GM21360 (cell line): ENCODE results near the gene FOXA2.
"Not testable (repeated sequence)": the region's sequence is repeated elsewhere in the genome, so short reads cannot be mapped to it uniquely, and the experiment has no call there.

ENCODE experiments used
- ATAC-seq: cut with Tn5 transposase; IDR thresholded peaks from one replicate; pipeline ENCODE4 v1.9.1; 2021; ENCODE audit warnings: mild to moderate bottlenecking, moderate library complexity; ENCODE audit not compliant: unreplicated experiment

Gene FOXA2

DNA sequence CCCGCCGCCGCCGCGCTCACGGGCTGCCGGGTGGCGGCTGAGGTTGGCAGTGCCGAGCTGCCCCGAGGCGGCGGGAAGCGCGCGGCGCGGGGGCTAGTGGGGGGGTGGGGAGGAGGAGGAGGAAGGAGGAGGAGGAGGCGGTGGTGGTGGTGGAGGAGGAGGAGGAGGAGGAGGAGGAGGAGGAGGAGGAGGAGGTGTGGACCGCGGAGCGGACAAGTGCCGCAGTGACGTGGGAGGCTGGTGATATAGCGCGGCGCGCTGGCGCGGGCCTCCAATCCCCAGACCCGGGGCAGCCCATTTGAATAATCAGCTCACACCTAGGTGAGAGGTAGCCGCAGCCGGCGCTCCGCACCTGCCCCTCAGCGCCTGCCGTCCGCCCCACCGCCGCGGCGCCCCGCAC, at the start of gene FOXA2:
TSS of gene FOXA2 (minus strand) at position 51 of the 400 bp plus-strand sequence. CDS start 294 bp downstream, outside the sequence.
- no peak for ATAC-seq

GRCh38 chr20:22630701-22631100, 46.3 kb upstream of the FOXA2 start:
- no peak for ATAC-seq

DNA sequence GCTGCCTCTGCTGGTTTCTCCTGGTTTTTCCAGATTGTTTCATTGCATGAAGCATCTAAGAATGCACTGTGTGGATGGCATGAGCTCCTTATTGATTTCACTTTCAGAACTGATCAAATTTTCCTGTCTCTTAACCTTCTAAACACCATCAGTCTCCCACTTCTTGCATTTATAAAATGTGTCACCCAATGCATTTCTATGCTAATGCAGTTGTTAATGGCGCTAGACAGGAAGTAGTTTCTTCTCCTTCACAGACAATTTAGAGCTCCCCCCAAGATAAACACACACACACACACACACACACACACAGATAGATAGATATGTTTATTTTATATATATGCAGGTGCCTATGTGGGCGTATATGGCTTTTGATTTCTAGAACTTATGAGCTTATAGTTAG, 45.6 kb upstream of the FOXA2 start:
- ATAC-seq: no peak

GRCh38 chr20:22629447-22629846, 45.1 kb upstream of the FOXA2 start:
- ATAC-seq: no peak

GRCh38 chr20:22626496-22626895, 42.1 kb upstream of the FOXA2 start:
- ATAC-seq: no peak

DNA sequence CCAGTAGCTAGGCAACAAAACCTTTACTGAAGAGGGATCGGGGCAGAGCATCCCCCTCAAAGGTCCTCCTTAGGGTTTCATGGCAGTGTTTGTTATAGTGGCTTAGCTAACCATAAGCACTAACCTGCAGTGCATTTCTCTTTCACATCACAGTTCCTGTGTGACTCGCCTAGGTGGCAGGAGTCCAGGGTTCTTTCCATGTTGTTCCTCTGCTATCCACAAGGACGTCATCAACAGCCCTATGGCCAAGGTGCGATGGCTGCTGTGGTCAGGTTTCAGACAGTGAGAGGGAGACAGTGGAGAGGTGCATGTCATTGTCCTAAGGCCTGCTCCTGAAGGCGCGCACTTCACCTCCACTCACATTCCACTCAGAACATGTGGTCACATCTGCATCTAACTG, 38.8 kb upstream of the FOXA2 start:
- ATAC-seq: no peak

DNA sequence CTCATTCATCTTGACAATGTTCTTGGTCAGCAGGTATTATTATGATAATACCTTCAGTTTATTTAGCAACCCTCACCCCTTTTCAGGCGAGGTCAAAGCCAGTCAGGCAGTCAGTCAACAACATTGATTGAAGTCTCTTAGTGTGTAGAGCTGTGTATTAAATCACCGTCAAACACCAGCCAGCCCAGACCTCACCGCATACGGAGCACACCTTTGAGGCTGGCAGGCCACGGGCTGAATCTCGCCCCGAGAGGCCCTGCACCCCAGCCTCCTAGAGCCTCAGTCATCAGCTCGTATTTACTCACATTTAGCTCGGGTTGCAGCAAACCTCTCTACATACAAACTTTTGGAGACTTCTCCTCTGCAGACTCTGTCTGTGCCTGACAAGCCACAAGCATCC, 36.0 kb upstream of the FOXA2 start:
- no peak for ATAC-seq

- ATAC-seq: no peak
Measured at GRCh38 chr20:22619806-22620205, 35.4 kb upstream of the FOXA2 start.

DNA sequence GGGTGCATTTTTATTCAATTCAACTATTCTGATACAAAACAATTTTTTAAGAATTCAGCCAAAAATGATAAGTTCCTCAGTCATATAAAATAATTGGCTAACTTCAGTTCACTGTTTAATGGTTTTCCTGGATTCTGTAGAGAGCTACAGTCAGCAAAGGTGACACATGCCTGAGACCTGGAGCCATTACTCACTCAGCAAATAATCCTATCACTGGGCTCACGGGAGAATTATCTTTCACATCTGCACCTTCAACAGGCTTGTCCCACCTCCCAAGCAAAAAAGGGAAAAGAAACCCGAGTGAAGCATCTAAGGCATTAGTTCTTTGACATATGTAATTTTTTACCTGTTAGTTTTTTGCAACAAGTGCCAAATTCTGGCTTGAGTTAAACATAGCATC, 34.9 kb upstream of the FOXA2 start:
- no peak for ATAC-seq

DNA sequence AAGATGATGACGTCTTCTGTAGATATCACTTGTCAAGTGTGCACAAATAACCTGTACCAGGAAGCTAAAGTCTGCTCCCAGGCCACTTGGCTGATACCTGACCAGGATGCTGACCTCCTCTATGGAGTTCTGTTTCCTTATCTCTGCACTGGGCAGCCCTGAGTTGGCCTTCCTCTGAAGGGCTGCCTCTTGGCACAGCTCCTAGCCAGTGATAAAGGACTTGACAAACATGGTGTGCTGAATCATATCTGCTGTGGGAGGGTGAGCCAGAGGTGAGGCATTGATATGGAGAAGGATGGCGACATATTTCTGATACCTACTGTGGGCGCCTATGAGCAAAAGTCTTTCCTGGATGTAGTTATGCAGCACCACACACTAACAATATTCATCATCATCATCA, 32.8 kb upstream of the FOXA2 start:
- no peak for ATAC-seq

GRCh38 chr20:22616551-22616950, 32.2 kb upstream of the FOXA2 start:
- ATAC-seq: no peak

GRCh38 chr20:22615425-22615824, 31.1 kb upstream of the FOXA2 start:
- no peak for ATAC-seq

- ATAC-seq: no peak
Measured at GRCh38 chr20:22611636-22612035, 27.3 kb upstream of the FOXA2 start.

GRCh38 chr20:22607695-22608094, 23.3 kb upstream of the FOXA2 start:
- ATAC-seq: no peak

GRCh38 chr20:22604815-22605214, 20.4 kb upstream of the FOXA2 start:
- ATAC-seq: no peak

DNA sequence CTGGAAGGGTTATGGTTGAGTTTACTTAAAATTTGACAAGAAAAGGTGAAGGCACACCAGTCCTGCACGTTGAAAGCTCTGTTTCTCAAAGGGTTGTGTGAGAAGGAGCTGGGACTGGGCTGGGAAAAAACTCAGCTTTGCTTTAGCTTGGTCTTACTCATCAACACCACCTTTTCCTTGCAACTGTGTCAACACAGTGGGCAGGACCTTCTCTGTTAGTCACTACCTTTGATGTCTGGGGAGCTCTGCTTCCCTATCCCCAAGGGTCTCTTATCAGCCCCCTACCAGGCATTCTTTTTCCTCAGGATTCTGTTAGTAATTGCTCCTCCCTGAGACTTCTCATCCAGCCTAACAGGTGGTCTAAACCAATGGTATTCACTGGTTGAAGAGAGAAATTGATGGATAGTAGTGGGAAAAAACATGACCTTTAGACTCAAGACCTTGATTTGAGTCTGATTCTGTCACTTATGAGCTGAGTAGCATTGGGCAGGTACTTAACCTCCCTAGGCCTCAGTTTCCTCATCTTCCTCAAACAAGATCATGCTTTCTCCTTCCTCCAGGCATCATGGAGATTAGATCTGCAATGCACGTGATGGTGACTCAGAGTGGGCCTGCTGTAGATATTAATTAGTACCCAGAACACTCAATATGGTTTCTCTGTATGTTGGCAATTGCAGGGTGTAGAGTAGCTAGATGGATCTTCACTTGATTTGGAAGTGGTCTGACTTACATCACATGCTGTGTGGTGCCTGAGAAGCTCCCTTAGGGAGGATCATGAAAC, 17.2 kb upstream of the FOXA2 start:
- no peak for ATAC-seq

DNA sequence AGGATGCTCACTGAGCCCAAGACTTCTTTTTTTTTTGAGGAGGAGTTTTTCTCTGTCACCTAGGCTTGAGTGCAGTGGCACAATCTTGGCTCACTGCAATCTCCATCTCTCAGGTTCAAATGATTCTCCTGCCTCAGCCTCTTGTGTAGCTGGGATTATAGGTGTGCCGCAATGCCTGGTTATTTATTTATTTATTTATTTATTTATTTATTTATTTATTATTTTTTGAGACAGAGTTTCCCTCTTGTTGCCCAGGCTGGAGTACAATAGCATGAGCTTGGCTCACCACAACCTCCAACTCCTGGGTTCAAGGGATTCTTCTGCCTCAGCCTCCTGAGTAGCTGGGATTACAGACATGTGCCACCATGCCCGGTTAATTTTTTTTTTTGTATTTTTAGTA, 14.9 kb upstream of the FOXA2 start:
- ATAC-seq: not testable (repeated sequence)

DNA sequence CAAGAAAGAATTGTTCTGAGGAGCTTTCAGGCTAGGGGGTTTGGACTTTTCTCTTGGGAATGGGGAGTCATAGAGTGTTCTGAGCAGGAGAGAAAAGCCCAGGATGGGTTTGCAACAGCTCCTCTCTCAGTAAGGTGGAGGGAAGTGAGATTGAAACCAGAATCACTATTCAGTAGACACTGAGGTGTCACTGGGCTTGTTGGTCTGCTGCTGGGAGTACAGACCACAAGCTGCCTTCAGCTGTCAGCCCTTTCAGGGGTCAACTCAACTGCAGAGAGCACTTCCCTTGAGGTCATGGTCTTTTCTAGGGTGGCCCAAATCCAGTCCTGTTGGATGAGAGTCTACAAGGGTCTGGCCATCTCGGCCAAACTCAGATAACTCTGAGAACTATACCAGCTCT, 12.9 kb upstream of the FOXA2 start:
- no peak for ATAC-seq

GRCh38 chr20:22590662-22591061, 6.3 kb upstream of the FOXA2 start:
- ATAC-seq: no peak

DNA sequence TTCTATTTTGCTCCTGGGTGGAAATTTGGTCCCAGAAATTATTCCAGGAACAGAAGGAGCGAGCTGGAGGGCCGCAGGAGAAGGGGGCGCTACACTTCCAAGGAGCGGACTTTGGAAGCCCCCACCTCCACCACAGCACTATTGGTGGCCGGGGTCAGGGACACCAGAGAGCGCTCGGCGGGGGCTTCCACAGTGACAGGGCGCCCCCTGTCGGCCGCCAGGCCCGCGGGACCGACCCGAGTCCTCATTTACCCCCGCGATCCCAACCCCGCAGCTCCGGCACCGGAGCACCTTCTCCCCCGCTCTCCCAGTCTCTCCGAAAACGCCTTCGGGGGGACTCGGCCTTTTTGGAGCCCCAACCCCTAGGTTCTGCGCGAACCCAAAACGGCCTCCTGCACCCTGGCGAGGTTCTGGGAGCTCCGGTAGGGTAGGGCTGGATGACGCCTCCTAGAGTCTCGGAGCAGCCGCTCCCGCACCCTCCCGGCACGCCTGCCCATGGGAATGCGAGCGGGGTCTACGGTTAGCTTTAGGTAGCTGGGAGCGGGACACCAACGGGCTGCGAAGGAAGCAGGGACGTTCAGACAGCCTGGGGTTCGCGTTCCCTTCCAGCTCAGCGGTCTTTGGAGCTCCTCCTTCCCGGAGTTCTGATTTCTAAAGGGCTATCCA, 2.4 kb upstream of the FOXA2 start:
- no peak for ATAC-seq

GRCh38 chr20:22585786-22586493, 1.6 kb upstream of the FOXA2 start:
- ATAC-seq: no peak
